H1 (cell line): ENCODE measurements around the gene NLRP1. TPM values are rescaled to one million over a fixed set of nuclear protein-coding genes. Genes with fewer than 3 reads are reported as not detected.

ENCODE experiments used
- CTCF ChIA-PET: fragments of 300-600 bp; sonication (Branson Sonifier 250); formaldehyde crosslinking; loops from one replicate; lab custom pipeline; 2021; ENCODE audit not compliant: partially characterized antibody; lab: Charles Lee
- POLR2A ChIA-PET: fragments of 300-600 bp; sonication (Branson Sonifier 250); formaldehyde crosslinking; loops from one replicate; lab custom pipeline; 2021; ENCODE audit warnings: inconsistent platforms; ENCODE audit not compliant: partially characterized antibody; lab: Charles Lee
- DNase-seq, 2 experiments: peaks; one replicate each; pipeline versions ENCODE4 v3.0.0 to v3.0.0-alpha.2; 2010 to 2022; ENCODE audit warnings: low spot score in 2 of 2, low read depth in 1 of 2, mixed read lengths in 1 of 2
- FAIRE-seq: peaks from 2 replicates; lab custom pipeline; 2011; peaks lifted over from hg19 to GRCh38; lab: Jason Lieb, UNC
- H2AFZ ChIP-seq: 2 replicates; pipeline ENCODE4 v1.8.1; 2012; ENCODE audit warnings: low read length, inconsistent platforms
- H2AK5ac ChIP-seq: 2 replicates; pipeline ENCODE4 v1.6.1; 2013; ENCODE audit warnings: low read depth, low read length
- H2BK120ac ChIP-seq: replicated peaks from 2 replicates; pipeline ENCODE3; 2013; ENCODE audit warnings: low read depth, low read length, inconsistent platforms
- H2BK12ac ChIP-seq: 2 replicates; pipeline ENCODE4 v1.6.1; 2013; ENCODE audit warnings: low read depth, low read length
- H2BK15ac ChIP-seq: 2 replicates; pipeline ENCODE4 v1.6.1; 2013; ENCODE audit warnings: low read length
- H2BK20ac ChIP-seq: 2 replicates; pipeline ENCODE4 v1.6.1; 2013; ENCODE audit warnings: low read length
- H2BK5ac ChIP-seq: 2 replicates; pipeline ENCODE4 v1.6.1; 2013; ENCODE audit warnings: low read depth, low read length
- H3K14ac ChIP-seq: 2 replicates; pipeline ENCODE4 v1.6.1; 2013; ENCODE audit warnings: inconsistent platforms; ENCODE audit not compliant: insufficient read length
- H3K18ac ChIP-seq: 2 replicates; pipeline ENCODE4 v1.6.1; 2013; ENCODE audit warnings: low read length; ENCODE audit errors: extremely low read depth
- H3K23ac ChIP-seq: 2 replicates; pipeline ENCODE4 v1.6.1; 2013; ENCODE audit warnings: inconsistent platforms; ENCODE audit not compliant: insufficient read length
- H3K23me2 ChIP-seq: 2 replicates; pipeline ENCODE4 v1.6.1; 2013; ENCODE audit warnings: low read depth, low read length
- H3K27ac ChIP-seq: 2 replicates; pipeline ENCODE4 v1.6.1; 2011; ENCODE audit warnings: low read depth, low read length, inconsistent platforms
- H3K27me3 ChIP-seq, 4 experiments: replicated peaks in 1 of 4; 1 replicate in 1 of 4; 2 replicates in 3 of 4; pipeline versions ENCODE4 v1.6.1 to v1.8.1; 2011 to 2013; ENCODE audit warnings: low read length in 3 of 4, mild to moderate bottlenecking in 3 of 4, inconsistent platforms in 2 of 4, mixed read lengths in 2 of 4, moderate library complexity in 1 of 4; ENCODE audit not compliant: control insufficient read depth in 3 of 4, insufficient read depth in 3 of 4; ENCODE audit errors: extremely low read depth in 1 of 4
- H3K36me3 ChIP-seq, 4 experiments: 2 replicates each; pipeline versions ENCODE4 v1.6.1 to v1.8.1; 2011 to 2013; ENCODE audit warnings: mild to moderate bottlenecking in 4 of 4, low read length in 3 of 4, moderate library complexity in 2 of 4, control low read depth in 1 of 4, inconsistent platforms in 1 of 4; ENCODE audit not compliant: insufficient read depth in 4 of 4, control insufficient read depth in 2 of 4
- H3K4ac ChIP-seq: replicated peaks from 2 replicates; pipeline ENCODE3; 2013; ENCODE audit warnings: low read length, low read depth, mixed read lengths, inconsistent platforms; ENCODE audit not compliant: insufficient read length
- H3K4me1 ChIP-seq, 4 experiments: replicated peaks in 1 of 4; 1 replicate in 1 of 4; 2 replicates in 3 of 4; pipeline versions ENCODE4 v1.6.1 to v1.8.1; 2011 to 2013; ENCODE audit warnings: low read length in 3 of 4, inconsistent platforms in 2 of 4, mixed read lengths in 1 of 4; ENCODE audit not compliant: insufficient read depth in 4 of 4, control insufficient read depth in 3 of 4
- H3K4me2 ChIP-seq, 2 experiments: 2 replicates each; pipeline versions ENCODE4 v1.6.1 to v1.8.1; 2011 to 2013; ENCODE audit warnings: low read depth in 2 of 2, low read length in 2 of 2, control low read depth in 1 of 2, inconsistent platforms in 1 of 2, mild to moderate bottlenecking in 1 of 2; ENCODE audit not compliant: insufficient read depth in 1 of 2
- H3K4me3 ChIP-seq, 4 experiments: fragments of 200-600, 300-600 bp in 1 of 4; sonication (generic), shearing (Covaris generic), sonication (Bioruptor Twin) in 1 of 4; 2 replicates each; pipeline versions ENCODE4 v1.5.1 to v1.8.1; 2011 to 2016; ENCODE audit warnings: low read length in 4 of 4, low read depth in 3 of 4, control low read depth in 2 of 4, inconsistent platforms in 2 of 4, mild to moderate bottlenecking in 2 of 4, mixed read lengths in 1 of 4, moderate library complexity in 1 of 4; ENCODE audit not compliant: insufficient read depth in 2 of 4; ENCODE audit errors: extremely low read depth in 1 of 4
- H3K56ac ChIP-seq: replicated peaks from 2 replicates; pipeline ENCODE3; 2013; ENCODE audit warnings: low read depth, mild to moderate bottlenecking, mixed read lengths, low read length, inconsistent platforms; ENCODE audit not compliant: insufficient read length
- H3K79me1 ChIP-seq: 2 replicates; pipeline ENCODE4 v1.6.1; 2013; ENCODE audit warnings: low read depth, low read length, control low read depth
- H3K79me2 ChIP-seq, 2 experiments: 2 replicates each; pipeline versions ENCODE4 v1.6.1 to v1.8.1; 2012 to 2013; ENCODE audit warnings: low read length in 2 of 2, mild to moderate bottlenecking in 2 of 2, inconsistent platforms in 1 of 2; ENCODE audit not compliant: insufficient read depth in 2 of 2, control insufficient read depth in 1 of 2
- H3K9ac ChIP-seq, 4 experiments: replicated peaks in 1 of 4; 1 replicate in 1 of 4; 2 replicates in 3 of 4; pipeline versions ENCODE4 v1.6.1 to v1.8.1; 2011 to 2013; ENCODE audit warnings: low read depth in 3 of 4, low read length in 3 of 4, control low read depth in 2 of 4, mild to moderate bottlenecking in 2 of 4, moderate library complexity in 2 of 4, inconsistent platforms in 1 of 4; ENCODE audit errors: extremely low read depth in 1 of 4
- H3K9me3 ChIP-seq, 2 experiments: 2 replicates each; pipeline versions ENCODE4 v1.6.1 to v1.8.1; 2012 to 2013; ENCODE audit warnings: mild to moderate bottlenecking in 2 of 2, moderate library complexity in 2 of 2, control low read depth in 1 of 2, inconsistent platforms in 1 of 2, low read depth in 1 of 2, low read length in 1 of 2, mixed read lengths in 1 of 2; ENCODE audit not compliant: insufficient read depth in 2 of 2
- H4K20me1 ChIP-seq, 2 experiments: replicated peaks in 1 of 2; 2 replicates each; pipeline versions ENCODE3 to v1.8.1; 2011 to 2013; ENCODE audit warnings: inconsistent platforms in 2 of 2, low read length in 2 of 2, mild to moderate bottlenecking in 1 of 2; ENCODE audit not compliant: insufficient read depth in 2 of 2, control insufficient read depth in 1 of 2
- H4K5ac ChIP-seq: 2 replicates; pipeline ENCODE4 v1.6.1; 2013; ENCODE audit warnings: low read length, low read depth, mixed read lengths, inconsistent platforms; ENCODE audit not compliant: insufficient read length
- H4K8ac ChIP-seq: 2 replicates; pipeline ENCODE4 v1.8.0; 2013; ENCODE audit warnings: mild to moderate bottlenecking, moderate library complexity, low read length, inconsistent platforms; ENCODE audit not compliant: insufficient read depth; ENCODE audit errors: extremely low read depth
- H4K91ac ChIP-seq: replicated peaks from 2 replicates; pipeline ENCODE3; 2013; ENCODE audit warnings: low read length, mixed read lengths, inconsistent platforms; ENCODE audit not compliant: insufficient read length
- CEBPB ChIP-seq: IDR thresholded peaks from 2 replicates; pipeline ENCODE4 v1.6.1; 2012; ENCODE audit warnings: low read depth, low read length
- CREB1 ChIP-seq: IDR thresholded peaks from 2 replicates; pipeline ENCODE4 v1.6.1; 2012; ENCODE audit warnings: inconsistent platforms
- JUN ChIP-seq: IDR thresholded peaks from 2 replicates; pipeline ENCODE4 v1.6.1; 2011; ENCODE audit warnings: low read depth, mild to moderate bottlenecking, improper control_type of control experiment, low read length
- RNF2 ChIP-seq: fragments of 200-900, 300-1000 bp; sonication (generic); IDR thresholded peaks from 2 replicates; pipeline ENCODE4 v1.7.1; 2016; ENCODE audit warnings: borderline replicate concordance, low read depth, mild to moderate bottlenecking, antibody characterized with exemption, low read length; ENCODE audit not compliant: poor library complexity, severe bottlenecking; ENCODE audit errors: missing control alignments
- SAP30 ChIP-seq: fragments of 300-600 bp; sonication (generic); IDR thresholded peaks from 2 replicates; pipeline ENCODE4 v1.7.1; 2012; ENCODE audit warnings: low read length, moderate library complexity, mild to moderate bottlenecking, inconsistent platforms; ENCODE audit not compliant: insufficient read depth, insufficient replicate concordance
- WGBS, 2 experiments: shearing (Covaris generic) in 1 of 2; methylation state at CpG; one replicate each; pipeline versions ENCODE4 v1.1.6 to v1.1.7; 2013 to 2015; ENCODE audit warnings: low lambda C conversion rate in 2 of 2, mixed read lengths in 2 of 2, inconsistent platforms in 1 of 2, low coverage in 1 of 2, missing lambda C conversion rate in 1 of 2; ENCODE audit not compliant: insufficient replicate concordance in 2 of 2, insufficient coverage in 1 of 2, insufficient read length in 1 of 2; ENCODE audit errors: extremely low coverage in 1 of 2, missing lambda C conversion rate in 1 of 2; 5-methylcytosine and 5-hydroxymethylcytosine counted together
- polyA plus RNA-seq, 7 experiments: library from polyadenylated mRNA; depleted of rRNA in 3 of 7; stranded (reverse) in 5 of 7; unstranded in 2 of 7; fragments of >200 nt in 5 of 7; fragments of 200-250 nt in 2 of 7; gene quantifications; 1 replicate in 5 of 7; 2 replicates in 1 of 7; 4 replicates in 1 of 7; pipeline versions ENCODE4 v1.2.1 to v1.2.3, GENCODE V29; 2011 to 2013; ENCODE audit warnings: missing spikeins in 2 of 7, mixed read lengths in 2 of 7
- total RNA-seq: library from RNA; stranded (reverse); fragmentation: NEBNext Ultra II Directional; extraction: Animal tissue kit (Norgen Biotek cat#: 25700); gene quantifications from 2 replicates; pipeline ENCODE4 v1.2.1, GENCODE V29; 2021

NLRP1 gene
- total and polyA plus RNA-seq, 2 of the 8 experiments (the other 6 are each of a cell fraction or from before 2014, with no cell fraction given) = 8.6 to 10.4 TPM

DNA sequence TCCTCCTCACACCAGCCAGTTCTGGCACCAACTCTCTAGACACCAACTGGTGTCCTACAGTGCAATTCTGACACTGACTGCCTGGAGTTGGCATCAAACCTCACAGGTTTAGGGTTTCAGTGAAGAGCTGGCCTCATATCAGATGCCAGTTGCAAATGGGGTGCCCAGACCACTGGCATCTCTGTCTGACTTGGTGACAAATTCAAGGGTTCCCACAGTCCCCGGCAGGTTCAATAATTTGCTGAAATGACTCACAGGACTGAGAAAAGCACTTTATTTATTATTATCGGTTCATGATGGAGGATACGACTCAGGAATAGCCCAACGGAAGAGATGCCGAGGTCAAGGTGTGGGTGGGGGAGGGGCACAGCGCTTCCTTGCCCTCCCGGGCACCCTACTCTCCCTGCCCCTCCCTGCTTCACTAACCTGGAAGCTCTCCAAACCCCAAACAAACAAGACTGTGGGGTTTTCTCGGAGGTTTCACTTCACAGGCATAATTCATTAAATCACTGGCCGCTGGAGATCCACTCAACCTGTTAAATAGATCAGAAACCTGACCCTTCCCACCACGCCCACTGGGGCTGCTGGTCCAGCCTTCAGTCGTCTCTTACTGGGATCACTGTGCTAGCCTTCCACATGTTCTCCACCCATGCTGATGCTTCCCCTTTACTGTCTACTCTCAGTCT is 1.7 kb upstream of the NLRP1 start:
- Histone ChIP-seq H2AFZ (no peak overlapping the region), H3K14ac (no peak overlapping the region)

More for the DNA sequence above, 1.7 kb upstream of the NLRP1 start:
- Histone ChIP-seq H3K23me2 (no peaks in the 10 kb centered on the region), H2BK120ac (no peak overlapping the region), H3K27me3 (no peaks in the 10 kb centered on the region), H4K8ac (no peak overlapping the region), H3K36me3 (no peaks in the 10 kb centered on the region), H2BK12ac (no peak overlapping the region), H3K4me3 (no peak overlapping the region), H2AK5ac (no peak overlapping the region), H3K27ac (no peak overlapping the region), H3K56ac (no peak overlapping the region), H3K9ac (no peak overlapping the region), H4K5ac (no peak overlapping the region), H3K4me2 (no peak overlapping the region), H2BK20ac (no peak overlapping the region), H4K91ac (peak overlapping the region; percentile 40), H4K20me1 (no peaks in the 10 kb centered on the region), H3K79me2 (no peaks in the 10 kb centered on the region), H3K79me1 (no peaks in the 10 kb centered on the region), H3K9me3 (no peaks in the 10 kb centered on the region), H3K4ac (no peak overlapping the region), H2BK15ac (no peak overlapping the region), H3K23ac (no peak overlapping the region), H2BK5ac (no peak overlapping the region; the same call in 1 of the 2 replicates), H3K4me1 (peaks cover 0 to 3% (median 0%) of the 10 kb centered on the region in 4 experiments; a peak in 1 of 7 replicates), H3K18ac (no peak overlapping the region)
- WGBS, 2 experiments = 81% methylated on average over 11 of the region's 11 CpGs; no CpG with 5 or more reads in 1 of the 2 experiments
- DNase-seq = no peak
- TF ChIP-seq RNF2 = no peak
- no peak for TF ChIP-seq SAP30
- no peak for TF ChIP-seq CEBPB
- no peak for TF ChIP-seq CREB1
- TF ChIP-seq JUN = no peak
- FAIRE-seq = no peak
- POLR2A ChIA-PET = interaction anchor here (0.6 kb wide), 1 partner anchor 394 kb away, joined by 3 read pairs; the partner anchor contains the start of gene ZNF594
- CTCF ChIA-PET = interaction anchor here (0.6 to 1.6 kb wide), 4 partner anchors 12 to 850 kb away, joined by 3 to 5 read pairs (median 4); no protein-coding TSS in a partner anchor
